Stimulated activated CD8-positive, alpha-beta memory T cell treated with anti-CD3 and anti-CD28 coated beads, Interleukin-7, amount 100 ng/mL, for 24 hours (primary cell): ENCODE data around the gene ADH6.
"Not testable (repeated sequence)": the region's sequence is repeated elsewhere in the genome, so short reads cannot be mapped to it uniquely, and the experiment has no call there.

Experiments
- DNase-seq: peaks from one replicate; pipeline ENCODE4 v3.0.0-alpha.2; 2020; ENCODE audit warnings: low read depth

Gene ADH6

DNA sequence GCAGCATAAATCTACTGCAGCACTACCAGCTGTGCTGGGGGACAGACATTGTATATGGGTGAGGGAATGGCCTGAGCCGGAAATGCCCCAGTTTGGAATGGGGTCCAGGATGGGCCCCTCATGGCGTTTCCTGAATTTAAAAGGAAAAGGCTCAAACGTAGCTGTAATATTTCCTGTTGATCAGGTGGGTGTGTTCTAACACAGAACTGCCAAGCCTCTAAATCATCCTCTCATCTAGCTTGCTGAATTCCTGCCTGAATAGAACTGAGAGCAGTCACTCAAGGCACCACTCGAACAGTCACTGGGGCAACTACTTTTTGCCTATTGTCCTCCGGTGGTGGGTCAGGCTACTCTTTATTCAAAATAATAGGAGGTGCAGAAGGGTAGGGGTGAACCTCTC, 28.7 kb downstream of the ADH6 start:
- no peak for DNase-seq

- DNase-seq = not testable (repeated sequence)
These were observed 29.1 kb downstream of the ADH6 start for GRCh38 chr4:99189900-99190299.

GRCh38 chr4:99186029-99186428, 33.0 kb downstream of the ADH6 start:
- DNase-seq = no peak

DNA sequence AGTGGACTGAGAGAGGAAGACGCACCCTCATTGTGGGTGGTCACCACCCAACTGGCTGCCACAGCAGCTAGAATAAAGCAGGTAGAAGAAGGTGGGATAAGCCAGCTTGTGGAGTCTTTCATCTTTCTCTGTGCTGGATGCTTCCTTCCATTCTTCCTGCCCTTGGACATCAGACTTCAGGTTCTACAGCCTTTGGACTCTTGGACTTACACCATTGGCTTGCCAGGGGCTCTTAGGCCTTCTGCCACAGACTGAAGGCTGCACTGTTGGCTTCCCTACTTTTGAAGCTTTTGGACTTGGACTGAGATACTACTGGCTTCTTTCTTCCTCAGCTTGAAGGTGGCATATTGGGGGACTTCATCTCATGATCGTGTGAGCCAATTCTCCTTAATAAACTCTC, 33.5 kb downstream of the ADH6 start:
- DNase-seq = no peak

DNA sequence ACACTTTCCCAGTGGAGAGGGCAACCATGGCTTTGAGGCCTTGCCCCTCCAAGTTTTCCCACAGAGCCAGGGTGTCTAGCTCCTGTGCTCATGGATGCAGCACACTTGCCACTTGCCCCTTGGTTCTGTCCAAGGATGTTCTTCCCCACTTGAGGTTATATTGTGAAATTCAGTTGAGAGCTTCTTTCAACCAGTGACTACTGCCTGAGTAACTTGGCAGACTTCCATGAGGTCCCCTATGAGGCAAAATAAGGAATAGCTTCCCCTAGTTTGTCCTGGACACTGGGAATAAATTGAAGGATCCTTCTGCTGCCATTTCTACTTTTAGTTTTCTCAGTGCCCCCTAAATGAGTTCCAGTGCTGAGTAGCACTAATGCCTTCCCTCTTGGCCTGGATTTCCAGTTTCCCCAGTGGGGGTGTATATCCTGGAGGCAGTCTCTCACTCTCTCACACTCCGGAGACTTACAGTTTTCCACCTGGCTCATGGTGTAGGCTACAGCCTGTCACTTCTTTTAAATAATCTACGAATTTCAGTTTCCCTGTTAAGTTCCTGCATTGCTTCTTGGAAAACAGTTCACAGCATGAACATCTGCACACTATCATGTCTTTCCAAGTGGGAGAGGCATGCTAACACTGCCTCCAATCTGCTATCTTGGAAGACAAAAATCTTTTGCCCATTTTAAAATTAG, 38.5 kb downstream of the ADH6 start:
- DNase-seq = no peak

- DNase-seq = no peak
These were observed 39.4 kb downstream of the ADH6 start for GRCh38 chr4:99179626-99180025.

GRCh38 chr4:99179178-99179577, 39.9 kb downstream of the ADH6 start:
- DNase-seq = no peak

GRCh38 chr4:99166544-99166943, 52.5 kb downstream of the ADH6 start:
- DNase-seq = no peak

GRCh38 chr4:99165978-99166377, 53.1 kb downstream of the ADH6 start:
- no peak for DNase-seq

DNA sequence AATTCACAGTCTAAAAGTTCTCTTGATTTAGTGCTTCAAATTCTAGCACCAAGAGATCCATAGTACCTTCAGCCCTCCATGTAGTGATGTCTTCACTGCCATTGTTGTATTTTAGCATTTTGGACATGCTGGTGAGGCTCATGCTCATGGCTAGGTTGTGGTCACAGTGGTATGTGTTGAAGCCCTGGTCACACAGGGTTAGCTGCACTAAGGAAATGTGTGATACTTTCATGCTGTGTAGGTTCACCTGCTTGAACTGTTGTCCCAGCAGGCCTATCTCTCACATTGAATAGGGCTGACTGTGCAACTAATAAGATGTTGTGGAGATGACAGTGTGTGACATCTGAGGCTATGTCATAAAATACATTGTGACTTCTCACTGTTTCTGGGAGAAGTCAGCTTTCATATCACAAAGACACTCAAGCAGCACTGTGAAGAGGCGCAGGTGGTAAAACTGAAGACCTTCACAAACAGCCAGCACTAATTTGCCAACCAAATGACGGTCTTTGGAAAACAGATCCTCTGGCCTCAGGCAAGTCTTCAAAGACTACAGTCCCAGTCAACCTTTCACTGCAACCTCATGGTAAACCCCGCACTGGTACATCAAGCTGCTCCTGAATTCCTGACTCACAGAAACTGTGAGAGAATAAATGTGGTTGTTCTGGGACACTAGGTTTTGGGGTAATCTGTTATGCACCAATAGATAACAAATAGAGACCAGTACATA, 57.5 kb downstream of the ADH6 start:
- DNase-seq = no peak

DNA sequence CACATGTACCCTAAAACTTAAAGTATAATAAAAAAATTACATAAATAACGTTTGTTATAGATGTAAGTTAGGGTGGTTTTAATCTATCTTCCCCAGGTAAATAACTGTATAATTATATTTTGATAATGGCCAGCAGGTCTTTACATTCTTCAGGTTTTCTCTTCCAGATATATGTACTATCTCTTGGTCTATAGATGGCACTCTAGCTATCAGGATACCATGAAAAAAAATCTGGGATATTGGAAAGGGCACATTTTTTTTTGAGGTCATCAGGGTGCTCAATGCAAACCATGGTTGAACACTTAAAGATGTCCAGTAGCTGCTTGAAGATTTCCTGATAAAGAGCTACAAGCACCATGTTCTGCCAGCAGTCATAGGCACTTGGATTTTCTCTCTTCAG, 59.3 kb downstream of the ADH6 start:
- DNase-seq = no peak

DNA sequence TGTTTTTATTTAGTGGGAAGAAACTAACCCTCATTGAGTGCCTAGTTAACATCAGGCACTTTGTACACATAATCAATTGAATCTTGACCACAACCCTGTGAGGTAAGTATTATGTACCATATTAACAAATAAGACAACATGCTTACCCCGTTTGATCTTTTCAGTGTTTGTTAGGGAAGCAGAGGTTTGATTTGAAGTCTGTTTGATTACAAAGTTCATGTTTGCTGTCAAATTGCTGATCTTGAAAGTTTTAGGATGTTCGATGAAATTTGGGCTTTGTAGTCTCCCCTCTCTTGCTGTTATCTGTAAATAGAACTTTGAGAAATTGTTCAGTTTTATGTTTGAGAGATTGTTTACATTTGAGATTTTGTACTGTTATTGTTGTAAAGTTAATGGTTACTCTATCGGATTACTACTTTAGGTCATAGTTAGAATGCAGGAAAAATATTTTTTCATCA, 61.5 kb downstream of the ADH6 start:
- no peak for DNase-seq

DNA sequence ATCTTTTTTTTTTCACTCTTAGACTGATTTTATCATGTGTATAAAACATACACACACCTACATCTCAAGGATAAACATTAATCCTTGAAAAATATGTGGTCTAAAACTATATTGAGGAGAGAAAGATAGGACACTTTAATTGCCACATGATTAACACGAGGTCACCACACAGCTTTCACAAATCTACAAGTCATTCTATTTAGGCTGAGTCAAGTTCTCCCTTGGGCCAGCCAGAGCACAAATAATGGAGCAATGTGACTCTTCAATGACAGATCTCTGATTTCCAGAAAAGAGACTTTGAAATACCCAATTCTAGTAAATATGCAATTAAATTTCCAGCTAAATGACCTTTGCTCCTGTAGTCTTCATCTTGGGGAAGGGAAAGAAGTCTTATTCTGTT, 62.1 kb downstream of the ADH6 start:
- no peak for DNase-seq

GRCh38 chr4:99154658-99155342, 64.2 kb downstream of the ADH6 start:
- DNase-seq = no peak
